Vagina (tissue), 2 donors: ENCODE data around the gene CLEC4G.

Experiments
- POLR2A ChIP-seq, 2 donors: fragments of 450-650 bp; IDR thresholded peaks; one replicate each; pipeline ENCODE4 v1.6.1; 2017; ENCODE audit warnings: antibody characterized with exemption in 2 of 2, mild to moderate bottlenecking in 2 of 2, moderate library complexity in 2 of 2
- POLR2AphosphoS5 ChIP-seq, 2 donors: sonication (generic); formaldehyde crosslinking; IDR thresholded peaks; one replicate each; pipeline ENCODE4 v1.9.0; 2017; ENCODE audit warnings: antibody characterized with exemption in 2 of 2, mild to moderate bottlenecking in 2 of 2, low read depth in 1 of 2; ENCODE audit not compliant: insufficient read depth in 1 of 2
- TF ChIP-seq, protein P1 (sequence below), 3 experiments: fragments of 450-650 bp in 2 of 3; fragments of 200-600 bp in 1 of 3; sonication (generic) in 1 of 3; IDR thresholded peaks; one replicate each; pipeline ENCODE4 v1.5.1; 2017 to 2019; ENCODE audit warnings: antibody characterized with exemption in 3 of 3, mild to moderate bottlenecking in 2 of 3, moderate library complexity in 2 of 3

GRCh38 chr19:7744199-7744786 is 12.4 kb upstream of the CLEC4G start:
- TF ChIP-seq POLR2A (IDR thresholded peaks at IDR 0.05): no peak
- TF ChIP-seq, protein P1, sequence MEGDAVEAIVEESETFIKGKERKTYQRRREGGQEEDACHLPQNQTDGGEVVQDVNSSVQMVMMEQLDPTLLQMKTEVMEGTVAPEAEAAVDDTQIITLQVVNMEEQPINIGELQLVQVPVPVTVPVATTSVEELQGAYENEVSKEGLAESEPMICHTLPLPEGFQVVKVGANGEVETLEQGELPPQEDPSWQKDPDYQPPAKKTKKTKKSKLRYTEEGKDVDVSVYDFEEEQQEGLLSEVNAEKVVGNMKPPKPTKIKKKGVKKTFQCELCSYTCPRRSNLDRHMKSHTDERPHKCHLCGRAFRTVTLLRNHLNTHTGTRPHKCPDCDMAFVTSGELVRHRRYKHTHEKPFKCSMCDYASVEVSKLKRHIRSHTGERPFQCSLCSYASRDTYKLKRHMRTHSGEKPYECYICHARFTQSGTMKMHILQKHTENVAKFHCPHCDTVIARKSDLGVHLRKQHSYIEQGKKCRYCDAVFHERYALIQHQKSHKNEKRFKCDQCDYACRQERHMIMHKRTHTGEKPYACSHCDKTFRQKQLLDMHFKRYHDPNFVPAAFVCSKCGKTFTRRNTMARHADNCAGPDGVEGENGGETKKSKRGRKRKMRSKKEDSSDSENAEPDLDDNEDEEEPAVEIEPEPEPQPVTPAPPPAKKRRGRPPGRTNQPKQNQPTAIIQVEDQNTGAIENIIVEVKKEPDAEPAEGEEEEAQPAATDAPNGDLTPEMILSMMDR (IDR thresholded peaks at IDR 0.05): no peak
- no peak for TF ChIP-seq POLR2AphosphoS5 (IDR thresholded peaks at IDR 0.05; ENCODE audit: insufficient read depth in 1 of 2, low read depth in 1 of 2)
